NCI-H226 (cell line): ENCODE data around the gene PCIF1.
"Not testable (repeated sequence)": the region's sequence is repeated elsewhere in the genome, so short reads cannot be mapped to it uniquely, and the experiment has no call there.

ENCODE experiments used
- DNase-seq: peaks from one replicate; pipeline ENCODE4 v3.0.0-alpha.2; 2015

The PCIF1 gene

DNA sequence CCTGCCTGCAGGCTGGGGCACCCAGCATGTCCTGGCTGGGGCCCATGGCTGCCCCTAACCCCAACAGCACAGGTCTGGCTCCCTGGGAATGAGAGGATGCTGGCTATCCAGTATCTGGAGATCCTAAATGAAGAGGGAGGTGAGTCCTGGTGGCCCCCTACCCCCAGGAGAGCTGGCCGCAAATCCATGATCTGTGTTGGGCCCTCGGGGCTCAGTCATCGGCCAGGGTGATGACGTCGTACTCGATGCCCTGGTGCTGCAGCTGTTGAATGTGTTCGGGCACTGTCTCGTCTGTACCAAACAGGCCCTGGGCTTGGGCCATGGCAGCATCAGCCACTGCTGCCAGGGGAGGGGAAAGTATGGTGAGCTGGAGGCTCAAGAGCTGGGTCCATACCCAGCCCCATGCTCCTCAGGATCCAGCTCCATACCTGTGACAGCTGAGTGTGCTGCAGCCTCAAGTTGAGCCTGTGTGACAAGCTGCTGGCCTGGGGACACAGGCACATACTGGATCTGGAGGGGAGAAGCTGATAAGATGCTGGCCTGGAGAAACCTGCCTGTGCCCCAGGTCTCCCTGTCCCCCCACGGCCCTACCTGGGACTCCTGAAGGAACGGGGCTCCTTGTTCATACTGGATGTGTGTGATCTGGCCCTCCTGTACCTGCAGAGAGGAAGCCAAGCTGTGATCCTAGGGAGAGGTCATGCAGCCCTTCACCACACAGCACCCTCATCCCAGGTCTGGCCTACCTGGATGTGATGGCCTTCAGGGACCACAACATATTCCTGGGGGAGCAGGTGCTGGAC is 14.5 kb downstream of the PCIF1 start:
- DNase-seq: no peak

GRCh38 chr20:45949542-45950329 is 15.3 kb downstream of the PCIF1 start:
- no peak for DNase-seq

- DNase-seq: no peak
Measured at GRCh38 chr20:45950330-45950646, 15.8 kb downstream of the PCIF1 start.

DNA sequence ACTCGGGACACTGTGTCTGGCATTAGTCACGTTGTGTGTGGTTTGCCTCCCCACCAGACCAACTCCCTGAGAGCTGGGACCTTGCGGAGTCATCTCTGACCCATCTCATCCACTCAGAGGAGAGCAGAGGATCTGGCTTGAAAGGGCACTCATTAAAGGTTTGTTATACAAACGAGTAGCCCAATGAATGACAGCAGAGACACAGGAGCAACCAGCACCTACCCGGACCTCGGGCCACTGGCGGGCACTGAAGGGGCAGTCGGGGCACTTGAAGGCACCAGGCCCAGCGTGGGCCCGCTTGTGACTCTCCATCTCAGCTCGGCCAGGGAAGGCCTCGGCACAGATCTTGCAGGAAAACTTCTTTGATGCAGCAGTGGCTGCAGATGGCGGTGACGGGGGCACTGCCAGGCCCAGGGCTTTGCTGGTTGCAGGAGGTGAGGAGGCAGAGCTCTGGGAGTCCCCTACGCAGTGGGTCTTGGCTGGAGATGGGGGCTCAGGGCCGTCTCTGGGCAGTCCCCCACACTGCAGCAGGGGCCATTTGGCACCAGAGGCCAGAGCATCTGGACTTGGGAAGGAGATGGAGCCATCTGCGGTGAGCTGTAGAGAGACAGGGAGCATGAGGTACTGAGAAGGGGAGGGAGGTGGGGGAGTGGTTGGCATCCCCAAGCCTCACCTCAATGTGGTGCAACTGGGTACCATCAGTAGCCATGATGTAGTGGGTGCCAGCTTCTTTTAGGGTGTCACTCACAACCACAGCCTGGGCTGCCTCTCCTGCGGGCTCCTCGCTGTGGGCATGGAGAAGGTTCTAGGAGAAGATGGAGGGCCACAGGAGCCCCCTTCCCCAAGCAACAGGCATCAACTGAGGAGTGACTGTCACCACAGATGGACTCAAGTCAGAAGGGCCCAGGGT is 17.7 kb downstream of the PCIF1 start:
- DNase-seq: no peak

GRCh38 chr20:45952861-45953260 is 18.4 kb downstream of the PCIF1 start:
- DNase-seq: no peak

DNA sequence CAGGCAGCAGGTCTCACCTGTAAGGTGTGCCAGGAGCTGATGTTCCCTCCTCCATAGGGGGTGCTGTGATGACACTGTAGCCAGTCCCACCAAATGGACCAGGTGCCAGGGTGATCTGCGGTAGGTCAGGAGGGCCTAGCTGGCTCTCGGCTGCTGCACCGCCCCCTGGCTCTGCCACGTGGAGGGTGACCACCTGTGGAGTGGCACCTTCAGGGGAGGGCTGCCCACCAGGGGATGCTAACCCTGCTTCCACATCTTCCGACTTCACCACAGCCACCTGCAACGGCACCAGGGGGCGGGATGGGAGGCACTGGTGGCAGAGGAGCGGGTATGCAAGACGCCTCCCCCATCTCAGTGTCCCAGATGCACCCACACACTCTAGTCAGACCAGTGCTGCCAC is 19.2 kb downstream of the PCIF1 start:
- no peak for DNase-seq

DNA sequence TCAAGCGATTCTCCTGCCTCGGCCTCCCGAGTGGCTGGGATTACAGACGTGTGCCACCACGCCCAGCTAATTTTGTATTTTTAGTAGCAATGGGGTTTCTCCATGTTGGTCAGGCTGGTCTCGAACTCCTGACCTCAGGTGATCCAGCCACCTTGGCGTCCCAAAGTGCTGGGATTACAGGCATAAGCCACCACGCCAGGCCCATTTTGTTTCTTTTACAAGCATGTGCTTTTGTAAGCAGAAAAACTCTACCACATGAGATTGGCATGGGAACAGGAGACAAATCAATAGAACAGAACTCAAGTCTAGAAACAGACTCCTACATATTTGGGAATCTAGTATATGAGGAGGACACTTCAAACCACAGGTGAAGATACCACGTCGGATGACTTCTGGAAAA is 21.8 kb downstream of the PCIF1 start:
- DNase-seq: not testable (repeated sequence)

DNA sequence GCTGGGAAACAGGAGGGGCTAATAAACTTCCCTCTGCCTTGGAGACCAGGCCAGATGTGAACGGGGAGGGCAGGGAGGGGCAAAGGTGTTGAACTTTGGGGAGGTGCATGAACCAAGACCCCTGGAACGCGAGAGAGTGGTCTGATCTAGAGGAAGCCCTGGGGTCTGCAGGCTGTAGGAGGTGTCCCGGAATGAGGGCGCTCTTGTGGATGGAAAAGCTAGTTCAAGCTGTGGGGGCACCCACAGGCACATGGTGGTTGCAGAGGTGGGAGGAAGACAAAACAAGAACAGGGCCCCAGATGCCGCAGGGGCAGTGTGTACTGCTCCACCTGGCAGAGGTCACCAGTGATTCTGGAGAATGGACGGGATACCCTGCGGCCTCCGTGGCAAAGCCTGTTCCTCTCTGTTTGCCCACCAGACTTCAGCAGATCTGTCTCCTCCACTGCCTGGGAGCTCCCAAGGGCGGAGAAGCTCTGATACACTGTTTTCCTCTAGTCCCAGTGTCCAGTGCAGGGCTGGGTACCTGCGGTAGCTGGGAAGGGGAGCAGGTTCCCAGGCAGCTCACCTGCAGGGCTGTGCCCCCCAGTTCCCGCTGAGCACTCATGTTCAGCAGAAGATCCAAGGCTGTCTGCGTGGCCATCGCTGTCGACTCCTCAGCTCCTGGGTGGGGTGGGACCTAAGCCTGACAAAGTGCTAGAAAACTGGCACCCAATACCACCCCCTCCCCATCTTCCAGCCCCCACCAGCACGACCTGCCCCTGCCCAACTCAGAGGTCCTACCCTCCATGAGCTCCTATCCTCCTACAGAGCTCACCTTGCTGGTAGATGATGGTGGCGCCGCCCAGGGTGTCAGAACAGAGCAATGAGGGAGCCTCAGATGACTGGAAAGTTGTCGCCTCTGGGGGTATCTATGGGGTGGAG is 22.8 kb downstream of the PCIF1 start:
- no peak for DNase-seq

DNA sequence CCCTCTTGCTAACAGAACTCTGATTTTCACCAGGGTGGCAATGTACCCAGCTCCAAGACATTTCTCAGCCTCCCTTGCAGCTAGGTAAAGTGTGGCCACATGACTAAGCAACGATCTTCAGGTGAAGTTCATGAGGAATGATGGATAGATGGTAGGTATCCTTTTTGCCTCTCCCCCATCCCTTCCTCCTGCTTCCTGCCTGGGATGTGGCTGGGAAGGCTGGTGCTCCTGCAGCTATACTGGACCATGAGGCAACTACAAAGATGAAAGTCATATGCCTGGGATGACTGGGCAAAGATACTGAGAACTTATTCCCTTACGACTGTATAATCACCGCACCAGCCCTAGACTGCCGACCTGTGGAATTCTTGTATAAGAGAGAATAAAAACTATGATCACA is 24.1 kb downstream of the PCIF1 start:
- no peak for DNase-seq

DNA sequence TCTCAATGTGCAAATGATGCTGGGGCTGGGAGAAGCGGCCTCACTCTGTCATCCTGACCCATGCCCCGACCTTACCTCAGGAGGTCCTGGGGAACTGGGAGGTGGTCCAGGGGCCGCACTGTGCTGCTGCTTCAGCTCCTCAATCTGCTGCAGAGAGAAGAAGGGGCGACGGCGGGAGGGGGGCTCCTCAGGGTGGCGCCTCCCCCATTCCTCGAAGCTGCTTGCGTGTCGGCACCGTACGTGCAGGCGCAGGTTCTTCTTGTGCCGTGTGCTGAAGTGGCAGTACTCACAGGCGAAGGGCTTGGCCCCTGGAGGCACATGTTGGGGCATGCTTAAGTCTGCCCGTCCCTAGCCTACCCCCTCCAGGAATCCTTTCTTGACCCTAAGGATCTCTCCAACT is 24.6 kb downstream of the PCIF1 start:
- no peak for DNase-seq

GRCh38 chr20:45959956-45960630 is 25.6 kb downstream of the PCIF1 start:
- DNase-seq: no peak

DNA sequence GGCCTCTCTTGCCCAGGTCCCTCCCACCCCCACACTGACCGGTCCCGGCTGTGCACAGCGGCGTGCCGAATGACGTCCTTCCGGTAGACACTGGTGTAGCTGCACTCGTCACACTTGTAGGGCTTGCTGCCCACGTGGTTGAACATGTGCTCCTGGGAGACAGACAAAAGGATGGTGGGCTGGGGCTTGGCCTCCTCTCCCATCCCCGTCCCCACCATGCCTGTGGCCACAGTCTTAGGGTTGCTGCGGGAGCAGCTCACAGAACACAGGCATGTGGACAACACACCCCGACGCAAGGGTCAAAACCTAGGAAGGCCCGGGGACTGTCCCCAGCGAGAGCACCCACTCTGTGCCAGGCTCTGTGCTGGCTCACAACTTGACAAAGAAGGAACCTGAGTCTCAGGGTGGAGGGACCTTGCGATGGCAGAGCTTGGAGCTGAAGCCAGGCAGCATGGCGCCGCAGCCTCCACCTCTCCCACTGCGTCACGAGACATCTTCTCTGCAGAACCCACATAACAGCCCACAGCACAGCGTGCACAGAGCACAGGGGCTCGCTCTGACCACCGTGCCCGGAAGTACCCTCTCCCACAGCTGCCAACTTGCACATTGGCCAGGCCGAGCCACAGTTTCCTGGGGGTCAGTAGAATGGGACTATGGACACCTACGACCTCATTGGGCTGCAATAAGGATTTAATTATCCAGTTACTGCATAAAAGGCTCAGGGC is 27.7 kb downstream of the PCIF1 start:
- DNase-seq: no peak

- no peak for DNase-seq
Measured at GRCh38 chr20:45963059-45964005, 28.8 kb downstream of the PCIF1 start.

- DNase-seq: no peak
Measured at GRCh38 chr20:45964006-45964400, 29.5 kb downstream of the PCIF1 start.

DNA sequence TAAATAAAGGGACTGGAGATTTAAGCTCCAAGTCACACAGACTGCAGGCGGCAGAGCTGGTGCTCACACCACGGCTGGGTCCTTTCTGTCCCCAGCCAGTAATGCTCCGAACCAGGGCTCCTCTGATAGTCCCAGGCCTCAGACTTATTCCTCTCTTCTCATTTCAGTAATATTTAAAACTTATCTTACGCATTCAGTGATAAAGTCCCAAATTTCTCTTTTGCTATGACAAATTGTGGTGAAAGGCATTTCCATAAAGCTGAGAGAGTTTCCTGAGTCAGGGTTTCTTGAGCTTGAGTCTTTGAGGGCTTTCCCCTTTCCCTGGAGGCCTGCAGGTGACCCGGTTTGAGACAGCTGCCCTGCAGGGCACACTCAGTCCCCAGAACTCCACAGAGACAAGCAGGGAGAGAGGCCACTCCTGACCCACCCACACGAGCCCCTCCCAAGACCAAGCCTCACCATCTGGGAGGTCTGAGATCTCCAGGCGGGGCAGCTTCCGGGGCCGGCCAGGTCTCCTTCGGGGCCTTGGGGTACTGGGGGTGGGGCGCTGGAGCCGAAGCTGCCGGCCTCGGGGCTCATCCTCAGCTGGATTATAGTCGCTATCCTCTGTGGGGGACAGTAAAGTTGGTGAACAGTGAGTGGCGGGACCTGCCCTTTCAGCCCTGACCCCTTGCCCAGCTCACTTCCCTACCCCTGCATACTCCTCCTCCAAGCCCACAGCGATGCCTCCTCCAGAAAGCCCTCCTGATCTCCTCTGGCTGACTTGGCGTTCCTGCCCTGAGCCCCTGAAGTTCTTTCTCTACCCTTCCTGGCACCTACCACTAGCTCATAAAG is 30.9 kb downstream of the PCIF1 start:
- no peak for DNase-seq

DNA sequence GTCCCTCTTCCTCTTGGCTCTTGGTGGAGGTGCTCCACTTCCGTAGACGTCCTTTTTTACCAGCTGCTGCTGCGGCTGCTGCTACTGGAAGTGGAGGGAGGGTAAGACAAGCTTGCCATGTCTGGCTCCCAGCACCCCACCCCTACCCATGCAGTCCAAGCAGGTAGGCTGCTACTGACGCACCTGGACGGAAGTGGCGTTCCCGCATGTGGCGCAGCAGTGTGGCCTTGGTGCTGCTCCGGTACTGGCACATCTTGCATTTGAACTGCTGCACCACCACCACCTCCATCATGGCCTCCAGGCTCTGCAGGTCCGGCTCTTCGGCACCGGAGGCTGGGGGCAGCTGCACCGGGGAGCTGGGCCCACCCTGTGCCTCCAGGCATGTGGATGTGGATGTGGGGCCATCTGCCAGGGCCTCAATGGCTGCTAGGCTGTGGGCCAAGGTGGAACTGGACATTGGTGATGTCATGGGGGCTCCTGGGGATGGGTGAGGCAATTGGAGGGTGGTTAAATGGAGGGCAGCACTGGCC is 33.1 kb downstream of the PCIF1 start:
- no peak for DNase-seq

DNA sequence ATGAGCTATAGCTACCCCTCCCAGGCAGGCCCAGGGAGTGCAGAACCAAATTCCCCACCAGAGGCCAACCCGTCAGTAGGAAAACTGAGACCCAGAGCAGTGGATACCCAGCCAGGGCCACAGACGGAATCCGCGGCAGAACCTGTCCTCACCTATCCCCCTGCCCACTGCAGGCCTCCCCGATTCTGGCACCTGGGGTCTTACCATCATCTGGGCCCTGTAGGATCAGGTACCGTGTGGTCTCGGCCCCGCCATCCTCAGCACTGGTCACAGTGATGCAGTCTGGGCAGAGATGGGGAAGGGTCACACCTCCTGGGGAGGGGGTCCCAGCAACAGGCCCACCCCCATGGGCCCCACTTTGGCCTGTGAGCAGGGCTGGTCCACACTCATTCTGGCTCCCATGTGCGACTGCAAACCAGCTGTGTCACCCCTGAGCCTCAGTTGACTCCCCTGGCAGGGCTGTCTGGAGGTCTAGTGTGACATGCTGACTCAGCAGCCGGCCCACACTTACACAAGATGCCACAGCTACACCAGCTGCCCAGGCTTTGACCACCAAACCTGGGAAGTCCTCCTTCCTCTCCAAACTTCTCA is 33.7 kb downstream of the PCIF1 start:
- no peak for DNase-seq
